GF-D8 (cell line): ENCODE results near the gene EYA3.

Experiments
- DNase-seq: peaks from one replicate; lab custom pipeline; 2025; lab: John Stamatoyannopoulos, UW

The EYA3 gene

GRCh38 chr1:28073867-28074266 lies 14.5 kb downstream of the EYA3 start:
- no peak for DNase-seq

GRCh38 chr1:28071813-28072212 lies 16.6 kb downstream of the EYA3 start:
- no peak for DNase-seq

- DNase-seq = no peak
These were observed 17.5 kb downstream of the EYA3 start for GRCh38 chr1:28070725-28071593.

- DNase-seq = no peak
These were observed 20.8 kb downstream of the EYA3 start for GRCh38 chr1:28067523-28068090.

- DNase-seq = no peak
These were observed 21.8 kb downstream of the EYA3 start for GRCh38 chr1:28066393-28067154.

GRCh38 chr1:28064064-28064463 lies 24.3 kb downstream of the EYA3 start:
- no peak for DNase-seq

GRCh38 chr1:28062806-28063205 lies 25.6 kb downstream of the EYA3 start:
- peak; percentile 9 for DNase-seq

- DNase-seq = peak; percentile 37
These were observed 29.2 kb downstream of the EYA3 start for GRCh38 chr1:28058971-28059878.

GRCh38 chr1:28058168-28058567 lies 30.2 kb downstream of the EYA3 start:
- peak; percentile 8 for DNase-seq

- DNase-seq = peak; percentile 77
These were observed 32.1 kb downstream of the EYA3 start for GRCh38 chr1:28056129-28056925.

GRCh38 chr1:28050776-28051175 lies 37.6 kb downstream of the EYA3 start:
- DNase-seq = no peak

GRCh38 chr1:28046716-28047115 lies 41.7 kb downstream of the EYA3 start:
- peak; percentile 12 for DNase-seq

GRCh38 chr1:28045777-28046176 lies 42.6 kb downstream of the EYA3 start:
- no peak for DNase-seq

- DNase-seq = no peak
These were observed 44.0 kb downstream of the EYA3 start for GRCh38 chr1:28044399-28044798.

GRCh38 chr1:28039341-28039740 lies 49.1 kb downstream of the EYA3 start:
- DNase-seq = no peak

- DNase-seq = no peak
These were observed 50.5 kb downstream of the EYA3 start for GRCh38 chr1:28037946-28038345.

- DNase-seq = no peak
These were observed 51.2 kb downstream of the EYA3 start for GRCh38 chr1:28037206-28037605.

- DNase-seq = no peak
These were observed 52.0 kb downstream of the EYA3 start for GRCh38 chr1:28036431-28036830.

GRCh38 chr1:28035420-28035819 lies 53.0 kb downstream of the EYA3 start:
- no peak for DNase-seq

- DNase-seq = no peak
These were observed 56.1 kb downstream of the EYA3 start for GRCh38 chr1:28032281-28032680.

GRCh38 chr1:28031173-28031572 lies 57.2 kb downstream of the EYA3 start:
- DNase-seq = no peak
